H1 (cell line): ENCODE data around the gene SIRT3. TPM values are rescaled to one million over a fixed set of nuclear protein-coding genes. Genes with fewer than 3 reads are reported as not detected.
A peak's percentile ranks its signal among the peaks of the same experiment; 100 is the strongest.

Experiments used
- CTCF ChIA-PET: fragments of 300-600 bp; sonication (Branson Sonifier 250); formaldehyde crosslinking; loops from one replicate; lab custom pipeline; 2021; ENCODE audit not compliant: partially characterized antibody; lab: Charles Lee
- POLR2A ChIA-PET: fragments of 300-600 bp; sonication (Branson Sonifier 250); formaldehyde crosslinking; loops from one replicate; lab custom pipeline; 2021; ENCODE audit warnings: inconsistent platforms; ENCODE audit not compliant: partially characterized antibody; lab: Charles Lee
- DNase-seq, 2 experiments: peaks; one replicate each; pipeline versions ENCODE4 v3.0.0 to v3.0.0-alpha.2; 2010 to 2022; ENCODE audit warnings: low spot score in 2 of 2, low read depth in 1 of 2, mixed read lengths in 1 of 2
- FAIRE-seq: peaks from 2 replicates; lab custom pipeline; 2011; peaks lifted over from hg19 to GRCh38; lab: Jason Lieb, UNC
- H2AFZ ChIP-seq: 2 replicates; pipeline ENCODE4 v1.8.1; 2012; ENCODE audit warnings: low read length, inconsistent platforms
- H2AK5ac ChIP-seq: 2 replicates; pipeline ENCODE4 v1.6.1; 2013; ENCODE audit warnings: low read depth, low read length
- H2BK120ac ChIP-seq: replicated peaks from 2 replicates; pipeline ENCODE3; 2013; ENCODE audit warnings: low read depth, low read length, inconsistent platforms
- H2BK12ac ChIP-seq: 2 replicates; pipeline ENCODE4 v1.6.1; 2013; ENCODE audit warnings: low read depth, low read length
- H2BK15ac ChIP-seq: 2 replicates; pipeline ENCODE4 v1.6.1; 2013; ENCODE audit warnings: low read length
- H2BK20ac ChIP-seq: 2 replicates; pipeline ENCODE4 v1.6.1; 2013; ENCODE audit warnings: low read length
- H2BK5ac ChIP-seq: 2 replicates; pipeline ENCODE4 v1.6.1; 2013; ENCODE audit warnings: low read depth, low read length
- H3K14ac ChIP-seq: 2 replicates; pipeline ENCODE4 v1.6.1; 2013; ENCODE audit warnings: inconsistent platforms; ENCODE audit not compliant: insufficient read length
- H3K18ac ChIP-seq: 2 replicates; pipeline ENCODE4 v1.6.1; 2013; ENCODE audit warnings: low read length; ENCODE audit errors: extremely low read depth
- H3K23ac ChIP-seq: 2 replicates; pipeline ENCODE4 v1.6.1; 2013; ENCODE audit warnings: inconsistent platforms; ENCODE audit not compliant: insufficient read length
- H3K23me2 ChIP-seq: 2 replicates; pipeline ENCODE4 v1.6.1; 2013; ENCODE audit warnings: low read depth, low read length
- H3K27ac ChIP-seq: 2 replicates; pipeline ENCODE4 v1.6.1; 2011; ENCODE audit warnings: low read depth, low read length, inconsistent platforms
- H3K27me3 ChIP-seq, 4 experiments: replicated peaks in 1 of 4; 1 replicate in 1 of 4; 2 replicates in 3 of 4; pipeline versions ENCODE4 v1.6.1 to v1.8.1; 2011 to 2013; ENCODE audit warnings: low read length in 3 of 4, mild to moderate bottlenecking in 3 of 4, inconsistent platforms in 2 of 4, mixed read lengths in 2 of 4, moderate library complexity in 1 of 4; ENCODE audit not compliant: control insufficient read depth in 3 of 4, insufficient read depth in 3 of 4; ENCODE audit errors: extremely low read depth in 1 of 4
- H3K36me3 ChIP-seq, 4 experiments: 2 replicates each; pipeline versions ENCODE4 v1.6.1 to v1.8.1; 2011 to 2013; ENCODE audit warnings: mild to moderate bottlenecking in 4 of 4, low read length in 3 of 4, moderate library complexity in 2 of 4, control low read depth in 1 of 4, inconsistent platforms in 1 of 4; ENCODE audit not compliant: insufficient read depth in 4 of 4, control insufficient read depth in 2 of 4
- H3K4ac ChIP-seq: replicated peaks from 2 replicates; pipeline ENCODE3; 2013; ENCODE audit warnings: low read length, low read depth, mixed read lengths, inconsistent platforms; ENCODE audit not compliant: insufficient read length
- H3K4me1 ChIP-seq, 4 experiments: replicated peaks in 1 of 4; 1 replicate in 1 of 4; 2 replicates in 3 of 4; pipeline versions ENCODE4 v1.6.1 to v1.8.1; 2011 to 2013; ENCODE audit warnings: low read length in 3 of 4, inconsistent platforms in 2 of 4, mixed read lengths in 1 of 4; ENCODE audit not compliant: insufficient read depth in 4 of 4, control insufficient read depth in 3 of 4
- H3K4me2 ChIP-seq, 2 experiments: 2 replicates each; pipeline versions ENCODE4 v1.6.1 to v1.8.1; 2011 to 2013; ENCODE audit warnings: low read depth in 2 of 2, low read length in 2 of 2, control low read depth in 1 of 2, inconsistent platforms in 1 of 2, mild to moderate bottlenecking in 1 of 2; ENCODE audit not compliant: insufficient read depth in 1 of 2
- H3K4me3 ChIP-seq, 4 experiments: fragments of 200-600, 300-600 bp in 1 of 4; sonication (generic), shearing (Covaris generic), sonication (Bioruptor Twin) in 1 of 4; 2 replicates each; pipeline versions ENCODE4 v1.5.1 to v1.8.1; 2011 to 2016; ENCODE audit warnings: low read length in 4 of 4, low read depth in 3 of 4, control low read depth in 2 of 4, inconsistent platforms in 2 of 4, mild to moderate bottlenecking in 2 of 4, mixed read lengths in 1 of 4, moderate library complexity in 1 of 4; ENCODE audit not compliant: insufficient read depth in 2 of 4; ENCODE audit errors: extremely low read depth in 1 of 4
- H3K56ac ChIP-seq: replicated peaks from 2 replicates; pipeline ENCODE3; 2013; ENCODE audit warnings: low read depth, mild to moderate bottlenecking, mixed read lengths, low read length, inconsistent platforms; ENCODE audit not compliant: insufficient read length
- H3K79me1 ChIP-seq: 2 replicates; pipeline ENCODE4 v1.6.1; 2013; ENCODE audit warnings: low read depth, low read length, control low read depth
- H3K79me2 ChIP-seq, 2 experiments: 2 replicates each; pipeline versions ENCODE4 v1.6.1 to v1.8.1; 2012 to 2013; ENCODE audit warnings: low read length in 2 of 2, mild to moderate bottlenecking in 2 of 2, inconsistent platforms in 1 of 2; ENCODE audit not compliant: insufficient read depth in 2 of 2, control insufficient read depth in 1 of 2
- H3K9ac ChIP-seq, 4 experiments: replicated peaks in 1 of 4; 1 replicate in 1 of 4; 2 replicates in 3 of 4; pipeline versions ENCODE4 v1.6.1 to v1.8.1; 2011 to 2013; ENCODE audit warnings: low read depth in 3 of 4, low read length in 3 of 4, control low read depth in 2 of 4, mild to moderate bottlenecking in 2 of 4, moderate library complexity in 2 of 4, inconsistent platforms in 1 of 4; ENCODE audit errors: extremely low read depth in 1 of 4
- H3K9me3 ChIP-seq, 2 experiments: 2 replicates each; pipeline versions ENCODE4 v1.6.1 to v1.8.1; 2012 to 2013; ENCODE audit warnings: mild to moderate bottlenecking in 2 of 2, moderate library complexity in 2 of 2, control low read depth in 1 of 2, inconsistent platforms in 1 of 2, low read depth in 1 of 2, low read length in 1 of 2, mixed read lengths in 1 of 2; ENCODE audit not compliant: insufficient read depth in 2 of 2
- H4K20me1 ChIP-seq, 2 experiments: replicated peaks in 1 of 2; 2 replicates each; pipeline versions ENCODE3 to v1.8.1; 2011 to 2013; ENCODE audit warnings: inconsistent platforms in 2 of 2, low read length in 2 of 2, mild to moderate bottlenecking in 1 of 2; ENCODE audit not compliant: insufficient read depth in 2 of 2, control insufficient read depth in 1 of 2
- H4K5ac ChIP-seq: 2 replicates; pipeline ENCODE4 v1.6.1; 2013; ENCODE audit warnings: low read length, low read depth, mixed read lengths, inconsistent platforms; ENCODE audit not compliant: insufficient read length
- H4K8ac ChIP-seq: 2 replicates; pipeline ENCODE4 v1.8.0; 2013; ENCODE audit warnings: mild to moderate bottlenecking, moderate library complexity, low read length, inconsistent platforms; ENCODE audit not compliant: insufficient read depth; ENCODE audit errors: extremely low read depth
- H4K91ac ChIP-seq: replicated peaks from 2 replicates; pipeline ENCODE3; 2013; ENCODE audit warnings: low read length, mixed read lengths, inconsistent platforms; ENCODE audit not compliant: insufficient read length
- BCL11A ChIP-seq, 2 experiments: IDR thresholded peaks; one replicate each; pipeline ENCODE4 v1.6.1; 2011; ENCODE audit warnings: low read depth in 2 of 2, low read length in 2 of 2, mild to moderate bottlenecking in 2 of 2
- CBX5 ChIP-seq: fragments of 300-800, 300-1000 bp; sonication (generic); IDR thresholded peaks from 2 replicates; pipeline ENCODE4 v1.7.1; 2016; ENCODE audit warnings: antibody characterized with exemption, low read length, low read depth
- CHD2 ChIP-seq: IDR thresholded peaks from 2 replicates; pipeline ENCODE4 v1.6.1; 2012; ENCODE audit warnings: low read length, improper control_type of control experiment
- CREB1 ChIP-seq: IDR thresholded peaks from 2 replicates; pipeline ENCODE4 v1.6.1; 2012; ENCODE audit warnings: inconsistent platforms
- KDM5A ChIP-seq: fragments of 200-600 bp; IDR thresholded peaks from 2 replicates; pipeline ENCODE4 v1.7.1; 2012; ENCODE audit warnings: mild to moderate bottlenecking, low read length, inconsistent platforms, mixed read lengths
- MAX ChIP-seq: IDR thresholded peaks from 2 replicates; pipeline ENCODE4 v1.6.1; 2012; ENCODE audit warnings: inconsistent platforms
- RBBP5 ChIP-seq: IDR thresholded peaks from 2 replicates; pipeline ENCODE4 v1.7.1; 2012; ENCODE audit warnings: low read depth, mild to moderate bottlenecking, inconsistent platforms, low read length, moderate library complexity, borderline replicate concordance
- SIX5 ChIP-seq: IDR thresholded peaks from 2 replicates; pipeline ENCODE4 v1.6.1; 2011; ENCODE audit warnings: mild to moderate bottlenecking, low read depth, low read length
- SP2 ChIP-seq: IDR thresholded peaks from 2 replicates; pipeline ENCODE4 v1.6.1; 2012; ENCODE audit warnings: mild to moderate bottlenecking, low read length, inconsistent platforms
- SUZ12 ChIP-seq: fragments of 200-600 bp; sonication (generic); IDR thresholded peaks from 2 replicates; pipeline ENCODE4 v1.6.1; 2012; ENCODE audit warnings: mild to moderate bottlenecking, inconsistent platforms, low read length, moderate library complexity, mixed read lengths
- TAF7 ChIP-seq: optimal IDR thresholded peaks from 2 replicates; pipeline ENCODE3; 2011; ENCODE audit warnings: low read depth, mild to moderate bottlenecking, inconsistent platforms, low read length, moderate library complexity, borderline replicate concordance
- TBP ChIP-seq: IDR thresholded peaks from 2 replicates; pipeline ENCODE4 v1.6.1; 2011; ENCODE audit warnings: low read depth, low read length, improper control_type of control experiment
- TCF12 ChIP-seq: IDR thresholded peaks from 2 replicates; pipeline ENCODE4 v1.6.1; 2011; ENCODE audit warnings: low read depth, mild to moderate bottlenecking, low read length
- WGBS, 2 experiments: shearing (Covaris generic) in 1 of 2; methylation state at CpG; one replicate each; pipeline versions ENCODE4 v1.1.6 to v1.1.7; 2013 to 2015; ENCODE audit warnings: low lambda C conversion rate in 2 of 2, mixed read lengths in 2 of 2, inconsistent platforms in 1 of 2, low coverage in 1 of 2, missing lambda C conversion rate in 1 of 2; ENCODE audit not compliant: insufficient replicate concordance in 2 of 2, insufficient coverage in 1 of 2, insufficient read length in 1 of 2; ENCODE audit errors: extremely low coverage in 1 of 2, missing lambda C conversion rate in 1 of 2; 5-methylcytosine and 5-hydroxymethylcytosine counted together
- polyA plus RNA-seq, 7 experiments: library from polyadenylated mRNA; depleted of rRNA in 3 of 7; stranded (reverse) in 5 of 7; unstranded in 2 of 7; fragments of >200 nt in 5 of 7; fragments of 200-250 nt in 2 of 7; gene quantifications; 1 replicate in 5 of 7; 2 replicates in 1 of 7; 4 replicates in 1 of 7; pipeline versions ENCODE4 v1.2.1 to v1.2.3, GENCODE V29; 2011 to 2013; ENCODE audit warnings: missing spikeins in 2 of 7, mixed read lengths in 2 of 7
- total RNA-seq: library from RNA; stranded (reverse); fragmentation: NEBNext Ultra II Directional; extraction: Animal tissue kit (Norgen Biotek cat#: 25700); gene quantifications from 2 replicates; pipeline ENCODE4 v1.2.1, GENCODE V29; 2021

The SIRT3 gene
- total and polyA plus RNA-seq, 2 of the 8 experiments (the other 6 are each of a cell fraction or from before 2014, with no cell fraction given), result 14.3 to 21.6 TPM

GRCh38 chr11:206002-206384, 30.1 kb downstream of the SIRT3 start:
- no peak overlapping the region for H3K4ac ChIP-seq
- no peak overlapping the region for H3K14ac ChIP-seq
- H2BK5ac ChIP-seq, result no peak overlapping the region
- no peak overlapping the region for H2BK15ac ChIP-seq
- peaks cover 9 to 24% (median 16%) of the 10 kb centered on the region in 4 experiments; a peak in 7 of 8 replicates for H3K36me3 ChIP-seq
- peaks cover 0 to 23% (median 9%) of the 10 kb centered on the region in 4 experiments; a peak in 5 of 7 replicates for H3K4me1 ChIP-seq
- H3K18ac ChIP-seq, result no peak overlapping the region
- no peak overlapping the region for H2AFZ ChIP-seq
- ChIA-PET CTCF (interaction anchor here (0.9 to 1.4 kb wide), 5 partner anchors 10 to 190 kb away, joined by 3 to 4 read pairs (median 4); no protein-coding TSS in a partner anchor), POLR2A (interaction anchor here (1.3 to 1.5 kb wide), 4 partner anchors 13 to 165 kb away, joined by 3 to 5 read pairs (median 4); partner anchors contain the start of gene PSMD13)
- peaks cover 22% of the 10 kb centered on the region for H3K23me2 ChIP-seq
- no peak overlapping the region for H3K9ac ChIP-seq
- H2BK20ac ChIP-seq, result no peak overlapping the region
- no peak for DNase-seq
- peaks cover 11% of the 10 kb centered on the region for H3K79me1 ChIP-seq
- H3K27ac ChIP-seq, result no peak overlapping the region
- H4K5ac ChIP-seq, result no peak overlapping the region
- no peak for FAIRE-seq
- H4K8ac ChIP-seq, result no peak overlapping the region
- H2AK5ac ChIP-seq, result no peak overlapping the region
- H2BK12ac ChIP-seq, result no peak overlapping the region
- no peak overlapping the region for H3K56ac ChIP-seq
- no peak overlapping the region for H4K91ac ChIP-seq
- H3K23ac ChIP-seq, result no peak overlapping the region
- H3K4me2 ChIP-seq, result peak overlapping the region; percentile 90 to 97
- peaks cover 0 to 31% of the 10 kb centered on the region in 2 experiments; a peak in 3 of 4 replicates for H3K79me2 ChIP-seq
- H3K4me3 ChIP-seq, result peak overlapping the region in 3 of 4 experiments; percentile 85 to 89 (median 88); a peak in 6 of 8 replicates
- no peak overlapping the region for H2BK120ac ChIP-seq
- no peaks in the 10 kb centered on the region for H3K9me3 ChIP-seq
- no peaks in the 10 kb centered on the region for H3K27me3 ChIP-seq
- H4K20me1 ChIP-seq, result peaks cover 0 to 34% of the 10 kb centered on the region in 2 experiments
- 97% methylated on average over 6 of the region's 7 CpGs; no CpG with 5 or more reads in 1 of the 2 experiments for WGBS, 2 experiments
- TF ChIP-seq SIX5, result no peak
- no peak for TF ChIP-seq BCL11A (IDR thresholded peaks at IDR 0.05; ENCODE audit: low read depth in 2 of 2, low read length in 2 of 2)
- no peak for TF ChIP-seq SUZ12
- no peak for TF ChIP-seq RBBP5
- no peak for TF ChIP-seq TBP
- no peak for TF ChIP-seq SP2
- no peak for TF ChIP-seq KDM5A
- TF ChIP-seq MAX, result no peak
- TF ChIP-seq TAF7, result no peak
- TF ChIP-seq CHD2, result no peak
- no peak for TF ChIP-seq CREB1
- TF ChIP-seq CBX5, result no peak
- no peak for TF ChIP-seq TCF12
